22Rv1 (cell line): Measurements from ENCODE around the gene TBC1D22A.

ENCODE experiments used
- H3K27ac ChIP-seq: fragments of 450-650 bp; 2 replicates; pipeline ENCODE4 v1.5.1; 2017
- ZFX ChIP-seq: fragments of 450-650 bp; IDR thresholded peaks from 2 replicates; pipeline ENCODE4 v1.6.1; 2017; ENCODE audit warnings: antibody characterized with exemption, borderline replicate concordance
- TF ChIP-seq, protein P1 (sequence below): fragments of 450-650 bp; IDR thresholded peaks from 2 replicates; pipeline ENCODE4 v1.5.1; 2017; ENCODE audit warnings: mild to moderate bottlenecking

TBC1D22A gene

DNA sequence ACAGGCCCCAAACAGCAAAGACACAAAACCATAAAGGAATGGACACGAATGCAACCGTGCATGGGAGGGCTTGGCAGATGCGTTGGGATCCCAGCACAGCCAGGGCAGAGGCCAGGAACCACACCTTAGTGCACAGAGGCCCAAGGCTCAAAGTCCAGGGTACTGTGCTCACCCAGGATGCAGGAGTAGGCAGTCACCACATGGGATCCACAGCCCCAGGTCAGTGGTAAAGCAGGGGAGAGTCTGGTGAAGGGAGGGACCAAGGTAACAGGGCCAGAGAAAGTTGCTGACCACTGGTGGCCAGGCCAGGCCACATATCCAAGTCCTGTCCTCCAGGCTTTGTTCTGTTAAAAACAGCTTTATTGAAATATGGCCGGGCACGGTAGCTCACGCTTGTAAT lies 17.9 kb upstream of the TBC1D22A start:
- no peak overlapping the region for H3K27ac ChIP-seq
- no peak for TF ChIP-seq ZFX
- TF ChIP-seq, protein P1, sequence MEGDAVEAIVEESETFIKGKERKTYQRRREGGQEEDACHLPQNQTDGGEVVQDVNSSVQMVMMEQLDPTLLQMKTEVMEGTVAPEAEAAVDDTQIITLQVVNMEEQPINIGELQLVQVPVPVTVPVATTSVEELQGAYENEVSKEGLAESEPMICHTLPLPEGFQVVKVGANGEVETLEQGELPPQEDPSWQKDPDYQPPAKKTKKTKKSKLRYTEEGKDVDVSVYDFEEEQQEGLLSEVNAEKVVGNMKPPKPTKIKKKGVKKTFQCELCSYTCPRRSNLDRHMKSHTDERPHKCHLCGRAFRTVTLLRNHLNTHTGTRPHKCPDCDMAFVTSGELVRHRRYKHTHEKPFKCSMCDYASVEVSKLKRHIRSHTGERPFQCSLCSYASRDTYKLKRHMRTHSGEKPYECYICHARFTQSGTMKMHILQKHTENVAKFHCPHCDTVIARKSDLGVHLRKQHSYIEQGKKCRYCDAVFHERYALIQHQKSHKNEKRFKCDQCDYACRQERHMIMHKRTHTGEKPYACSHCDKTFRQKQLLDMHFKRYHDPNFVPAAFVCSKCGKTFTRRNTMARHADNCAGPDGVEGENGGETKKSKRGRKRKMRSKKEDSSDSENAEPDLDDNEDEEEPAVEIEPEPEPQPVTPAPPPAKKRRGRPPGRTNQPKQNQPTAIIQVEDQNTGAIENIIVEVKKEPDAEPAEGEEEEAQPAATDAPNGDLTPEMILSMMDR = no peak

DNA sequence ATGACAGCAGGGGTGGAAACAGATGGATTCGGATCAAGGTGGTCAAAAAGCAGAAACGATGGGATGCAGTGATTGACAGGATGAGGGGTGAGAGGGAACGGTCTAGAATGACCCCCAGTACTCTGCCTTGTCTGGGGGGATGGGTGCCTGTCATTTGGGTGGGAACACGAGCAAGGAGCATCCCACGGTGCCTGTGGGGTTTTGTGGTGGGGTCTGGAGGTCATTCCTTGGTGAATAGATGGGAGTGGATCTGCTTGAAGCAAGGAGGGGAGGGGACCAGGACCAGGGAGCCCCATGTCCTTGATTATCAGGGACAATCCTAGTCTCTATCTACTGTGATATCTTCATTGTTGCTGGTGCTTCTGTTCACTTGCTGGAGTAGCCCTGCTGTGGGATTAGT lies 16.3 kb upstream of the TBC1D22A start:
- TF ChIP-seq ZFX = no peak
- TF ChIP-seq, protein P1 = no peak
- no peak overlapping the region for H3K27ac ChIP-seq

DNA sequence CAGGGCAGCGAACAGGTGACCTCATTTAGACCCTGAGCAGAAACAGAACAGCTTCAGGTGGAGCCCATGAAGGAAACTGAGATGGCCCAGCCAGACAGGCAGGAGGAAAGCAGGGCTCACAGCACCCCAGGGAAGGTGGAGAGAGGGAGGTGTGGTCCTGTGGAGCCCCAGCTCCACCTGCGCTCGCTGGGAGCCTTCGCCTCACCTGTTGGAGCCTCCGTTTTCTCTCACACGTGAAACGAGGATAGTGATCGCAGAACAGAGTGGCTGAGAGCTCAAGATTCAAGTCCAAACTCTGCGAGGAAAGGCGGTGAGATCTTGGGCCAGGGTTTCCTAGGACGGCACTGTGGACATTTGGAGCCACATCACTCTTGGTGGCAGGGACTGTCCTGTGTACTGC lies 15.8 kb upstream of the TBC1D22A start:
- no peak for TF ChIP-seq ZFX
- TF ChIP-seq, protein P1 = no peak
- H3K27ac ChIP-seq = no peak overlapping the region

DNA sequence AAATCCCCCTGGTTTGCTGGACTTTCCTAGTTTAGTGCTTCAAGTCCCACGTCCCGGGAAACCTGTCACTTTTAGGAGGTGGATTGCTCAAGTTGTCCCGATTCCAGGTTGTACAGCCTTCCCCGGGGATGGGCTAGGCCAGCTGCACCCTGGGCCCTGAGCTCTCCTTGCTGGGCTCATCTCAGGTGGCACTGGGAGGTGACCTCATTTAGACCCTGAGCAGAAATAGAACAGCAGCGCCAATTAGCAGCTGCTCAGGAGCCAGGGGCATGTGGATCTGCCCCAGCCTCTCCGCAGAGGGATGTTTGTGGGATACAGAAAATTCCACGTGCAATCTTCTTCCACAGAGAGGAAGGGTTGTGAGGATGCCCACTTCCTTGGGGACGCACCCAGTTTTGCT lies 14.8 kb upstream of the TBC1D22A start:
- TF ChIP-seq, protein P1 = no peak
- TF ChIP-seq ZFX = no peak
- H3K27ac ChIP-seq = no peak overlapping the region

DNA sequence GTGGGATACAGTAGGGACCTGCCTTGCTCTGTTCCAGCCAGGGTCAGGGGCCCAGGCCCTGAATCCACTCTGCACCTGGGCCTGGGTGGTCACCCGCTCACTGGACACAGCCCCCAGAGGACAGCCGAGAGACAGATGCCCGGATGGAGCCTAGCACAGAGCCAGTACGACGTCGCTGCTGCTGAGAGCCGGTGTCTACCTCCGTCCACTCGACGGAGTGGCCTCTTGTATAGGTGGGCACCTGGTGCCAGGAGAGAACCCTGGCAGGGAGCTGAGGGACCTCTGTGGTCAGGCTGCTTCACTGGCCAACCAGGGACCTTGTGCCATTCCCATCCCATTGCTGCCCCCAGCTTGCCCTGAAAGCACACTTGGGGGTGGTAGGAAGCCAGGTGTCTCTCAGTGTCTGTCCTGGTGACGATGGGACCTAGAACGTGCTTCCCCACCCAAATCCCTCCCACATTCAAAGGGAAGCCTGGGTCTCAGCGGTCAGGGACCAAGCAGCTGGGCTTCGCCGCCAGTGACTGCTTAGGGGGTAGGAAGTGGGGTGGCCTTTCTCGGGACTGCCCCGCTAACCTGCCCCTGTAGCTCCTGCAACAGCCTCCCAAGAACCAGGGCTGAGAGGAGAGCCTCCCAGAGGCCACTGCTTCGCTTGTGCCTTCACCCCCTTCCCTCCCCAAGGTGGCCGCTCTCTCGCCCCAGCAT lies 14.1 kb upstream of the TBC1D22A start:
- no peak for TF ChIP-seq ZFX
- TF ChIP-seq, protein P1 = no peak
- no peak overlapping the region for H3K27ac ChIP-seq

DNA sequence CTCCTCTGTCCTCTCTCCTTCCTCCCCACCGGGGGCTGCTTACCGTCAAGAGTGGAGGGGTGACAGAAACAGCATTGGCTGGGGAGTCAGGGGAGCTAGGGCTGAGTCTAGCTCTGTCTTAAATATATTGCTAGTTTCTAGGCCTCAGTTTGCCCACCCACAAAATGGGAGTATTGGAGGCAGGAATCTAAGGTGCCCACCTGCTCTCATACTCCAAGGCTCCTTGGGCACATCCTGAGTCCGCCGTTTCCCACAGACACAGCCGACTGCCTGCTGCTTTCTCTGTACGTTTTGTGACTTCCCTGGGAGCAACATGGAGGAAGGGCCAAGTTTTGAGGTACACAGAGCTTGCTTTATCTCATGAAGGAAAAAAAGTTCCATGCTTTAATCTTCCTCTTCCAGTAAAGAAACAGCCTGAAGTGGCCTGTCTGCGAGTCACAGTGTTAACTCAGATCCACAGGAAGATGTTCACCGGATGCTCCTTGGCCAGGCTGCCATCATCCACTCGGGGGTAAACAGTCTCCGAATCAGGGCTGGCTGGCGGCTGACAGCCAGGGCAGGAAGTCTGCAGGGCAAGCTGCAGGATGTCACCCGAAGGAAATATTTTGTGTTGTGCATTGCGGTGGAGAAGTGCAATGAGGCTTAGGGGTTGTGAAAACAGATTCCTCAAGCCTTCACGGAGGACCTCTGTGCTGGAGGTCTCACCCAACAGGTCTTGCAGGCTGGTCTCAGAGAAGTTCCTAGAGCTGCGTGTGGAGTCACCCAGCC lies 13.4 kb upstream of the TBC1D22A start:
- TF ChIP-seq, protein P1 = no peak
- TF ChIP-seq ZFX = no peak
- no peak overlapping the region for H3K27ac ChIP-seq
